Neural cell (in vitro differentiated cells): Measurements from ENCODE around the gene MAGIX. TPM values are rescaled to one million over a fixed set of nuclear protein-coding genes. Genes with fewer than 3 reads are reported as not detected.

Experiments used
- H2AFZ ChIP-seq: fragments of 200-600, 300-800 bp; sonication (generic), shearing (Covaris generic); 2 replicates; pipeline ENCODE4 v1.6.0; 2014; ENCODE audit warnings: low read depth, mild to moderate bottlenecking, antibody characterized with exemption, low read length, moderate library complexity
- H3F3A ChIP-seq: fragments of 200-600 bp; shearing (Covaris generic); 2 replicates; pipeline ENCODE4 v1.6.1; 2016; ENCODE audit warnings: mild to moderate bottlenecking, moderate library complexity, mixed read lengths, antibody characterized with exemption, low read length; ENCODE audit not compliant: insufficient read depth, poor library complexity, severe bottlenecking
- H3K27ac ChIP-seq: fragments of 200-600, 300-800 bp; sonication (generic), shearing (Covaris generic); 2 replicates; pipeline ENCODE4 v1.5.1; 2014; ENCODE audit warnings: mild to moderate bottlenecking, low read length, moderate library complexity
- H3K27me3 ChIP-seq: fragments of 300-800, 200-600 bp; sonication (generic), shearing (Covaris generic); 2 replicates; pipeline ENCODE4 v1.6.0; 2014; ENCODE audit warnings: mild to moderate bottlenecking, low read depth, low read length, moderate library complexity; ENCODE audit not compliant: insufficient read depth
- H3K36me3 ChIP-seq: fragments of 300-800, 200-600 bp; sonication (generic), shearing (Covaris generic); 2 replicates; pipeline ENCODE4 v1.5.1; 2014; ENCODE audit warnings: mild to moderate bottlenecking, antibody characterized with exemption, low read length, moderate library complexity; ENCODE audit not compliant: insufficient read depth
- H3K4me2 ChIP-seq: fragments of 300-800, 200-600 bp; sonication (generic), shearing (Covaris generic); 2 replicates; pipeline ENCODE4 v1.6.0; 2014; ENCODE audit warnings: mild to moderate bottlenecking, low read length
- H3K4me3 ChIP-seq: fragments of 300-800, 200-600 bp; sonication (generic), shearing (Covaris generic); 2 replicates; pipeline ENCODE4 v1.5.1; 2014; ENCODE audit warnings: mild to moderate bottlenecking, low read length, moderate library complexity
- H3K79me2 ChIP-seq: fragments of 200-600 bp; shearing (Covaris generic); replicated peaks from 2 replicates; pipeline ENCODE4 v1.6.0; 2014; ENCODE audit warnings: mild to moderate bottlenecking, low read length, moderate library complexity; ENCODE audit not compliant: insufficient read depth
- H3K9ac ChIP-seq: fragments of 300-800, 200-600 bp; sonication (generic), shearing (Covaris generic); 2 replicates; pipeline ENCODE4 v1.6.1; 2016; ENCODE audit warnings: mild to moderate bottlenecking, low read length, mixed read lengths
- H3K9me2 ChIP-seq: fragments of 200-600 bp; shearing (Covaris generic); 2 replicates; pipeline ENCODE4 v1.6.1; 2016; ENCODE audit warnings: mild to moderate bottlenecking, low read length, mixed read lengths; ENCODE audit not compliant: insufficient read depth
- H3K9me3 ChIP-seq: fragments of 200-600, 300-800 bp; sonication (generic), shearing (Covaris generic); 2 replicates; pipeline ENCODE4 v1.6.1; 2016; ENCODE audit warnings: mild to moderate bottlenecking, mixed run types, low read length, moderate library complexity, mixed read lengths
- H4K20me1 ChIP-seq: fragments of 200-600 bp; shearing (Covaris generic); 2 replicates; pipeline ENCODE4 v1.6.1; 2016; ENCODE audit warnings: mild to moderate bottlenecking, mixed run types; ENCODE audit not compliant: insufficient read depth
- EP300 ChIP-seq: fragments of 450-650 bp; conservative IDR thresholded peaks from 2 replicates; pipeline ENCODE4 v1.6.1; 2014; ENCODE audit warnings: antibody characterized with exemption, mild to moderate bottlenecking, moderate library complexity; ENCODE audit not compliant: poor library complexity, severe bottlenecking
- EZH2 ChIP-seq: fragments of 200-600, 300-800 bp; shearing (Covaris generic), sonication (generic); IDR thresholded peaks from 2 replicates; pipeline ENCODE4 v1.6.1; 2014; ENCODE audit warnings: antibody characterized with exemption, low read length, borderline replicate concordance, mild to moderate bottlenecking; ENCODE audit not compliant: insufficient read depth, poor library complexity, severe bottlenecking
- MXI1 ChIP-seq: fragments of 450-650 bp; conservative IDR thresholded peaks from 2 replicates; pipeline ENCODE4 v1.6.1; 2014; ENCODE audit warnings: antibody characterized with exemption, mild to moderate bottlenecking; ENCODE audit not compliant: poor library complexity, severe bottlenecking
- POLR2AphosphoS5 ChIP-seq: IDR thresholded peaks from 2 replicates; pipeline ENCODE4 v1.6.1; 2012
- RAD21 ChIP-seq: fragments of 450-650 bp; conservative IDR thresholded peaks from 2 replicates; pipeline ENCODE4 v1.6.1; 2014; ENCODE audit warnings: antibody characterized with exemption, mild to moderate bottlenecking, moderate library complexity
- SMC3 ChIP-seq: fragments of 450-650 bp; conservative IDR thresholded peaks from 2 replicates; pipeline ENCODE4 v1.6.1; 2014; ENCODE audit warnings: antibody characterized with exemption, mild to moderate bottlenecking, moderate library complexity; ENCODE audit not compliant: poor library complexity
- TAF1 ChIP-seq: IDR thresholded peaks from 2 replicates; pipeline ENCODE4 v1.6.1; 2012; ENCODE audit warnings: low read depth
- polyA plus RNA-seq: library from polyadenylated mRNA; depleted of rRNA; stranded (reverse); fragments of >200 nt; gene quantifications from 2 replicates; pipeline ENCODE4 v1.2.3, GENCODE V29; 2014
- TF ChIP-seq, protein P1 (sequence below): fragments of 450-650 bp; IDR thresholded peaks from 2 replicates; pipeline ENCODE4 v1.5.1; 2014; ENCODE audit warnings: antibody characterized with exemption, mild to moderate bottlenecking, moderate library complexity; ENCODE audit not compliant: poor library complexity, severe bottlenecking
- TF ChIP-seq, protein P2 (sequence below): IDR thresholded peaks from 2 replicates; pipeline ENCODE4 v1.6.1; 2012; ENCODE audit warnings: borderline replicate concordance

MAGIX gene
- polyA plus RNA-seq, 1 donor from 2014 or later = 4.2 TPM

DNA sequence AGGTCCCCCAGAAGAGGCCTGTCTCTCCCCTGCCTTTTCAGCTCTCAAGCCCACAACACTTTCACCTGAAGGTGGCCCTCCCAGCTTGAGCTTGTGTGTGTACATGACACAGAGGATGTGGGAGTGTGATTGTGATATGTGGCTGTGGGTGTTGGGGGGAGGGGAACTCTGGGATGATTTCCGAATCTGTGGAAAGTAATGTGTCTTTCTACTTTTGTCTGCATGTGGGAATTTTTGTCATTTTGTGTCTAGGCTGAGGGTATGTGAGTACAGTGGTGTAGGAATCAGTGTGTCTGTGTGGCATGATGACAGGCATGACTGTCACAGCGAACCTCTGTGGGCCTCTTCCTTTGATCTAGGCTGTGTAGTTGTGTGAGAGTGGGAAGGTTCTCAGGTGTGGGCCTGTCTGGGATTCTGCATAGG, 31.0 kb downstream of the MAGIX start (continued):
- TF ChIP-seq, protein P1, sequence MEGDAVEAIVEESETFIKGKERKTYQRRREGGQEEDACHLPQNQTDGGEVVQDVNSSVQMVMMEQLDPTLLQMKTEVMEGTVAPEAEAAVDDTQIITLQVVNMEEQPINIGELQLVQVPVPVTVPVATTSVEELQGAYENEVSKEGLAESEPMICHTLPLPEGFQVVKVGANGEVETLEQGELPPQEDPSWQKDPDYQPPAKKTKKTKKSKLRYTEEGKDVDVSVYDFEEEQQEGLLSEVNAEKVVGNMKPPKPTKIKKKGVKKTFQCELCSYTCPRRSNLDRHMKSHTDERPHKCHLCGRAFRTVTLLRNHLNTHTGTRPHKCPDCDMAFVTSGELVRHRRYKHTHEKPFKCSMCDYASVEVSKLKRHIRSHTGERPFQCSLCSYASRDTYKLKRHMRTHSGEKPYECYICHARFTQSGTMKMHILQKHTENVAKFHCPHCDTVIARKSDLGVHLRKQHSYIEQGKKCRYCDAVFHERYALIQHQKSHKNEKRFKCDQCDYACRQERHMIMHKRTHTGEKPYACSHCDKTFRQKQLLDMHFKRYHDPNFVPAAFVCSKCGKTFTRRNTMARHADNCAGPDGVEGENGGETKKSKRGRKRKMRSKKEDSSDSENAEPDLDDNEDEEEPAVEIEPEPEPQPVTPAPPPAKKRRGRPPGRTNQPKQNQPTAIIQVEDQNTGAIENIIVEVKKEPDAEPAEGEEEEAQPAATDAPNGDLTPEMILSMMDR = no peak
- TF ChIP-seq MXI1 (no peak), EZH2 (no peak)

DNA sequence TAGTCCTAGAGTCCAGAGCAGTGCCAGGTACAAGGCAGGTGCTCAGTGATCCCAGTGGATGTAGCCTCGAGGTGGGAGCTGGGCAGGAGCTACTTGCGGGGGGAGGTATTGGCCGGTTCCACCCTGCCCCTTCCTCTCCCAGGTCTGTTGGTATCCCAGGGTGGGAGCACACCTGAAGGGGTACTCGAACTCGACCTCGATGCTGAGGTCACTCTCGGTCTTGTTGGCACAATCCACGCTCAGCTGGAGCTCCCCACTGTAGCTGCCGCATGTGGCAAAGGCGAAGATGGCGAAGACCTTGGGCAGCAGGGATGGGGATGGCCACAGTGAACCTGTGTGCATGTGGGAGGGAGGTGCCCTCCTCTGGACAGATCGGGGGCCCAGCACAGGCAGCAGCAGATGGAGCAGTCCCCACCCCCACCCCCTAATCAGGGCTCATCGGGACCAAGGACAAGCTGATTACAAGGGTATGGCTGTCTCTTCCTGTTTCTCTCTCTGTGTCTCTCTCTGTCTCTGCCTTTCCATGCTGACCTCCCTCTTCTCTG, 35.1 kb downstream of the MAGIX start:
- Histone ChIP-seq H3K79me2 (peaks cover 9% of the 10 kb centered on the region), H3K4me2 (peak overlapping the region; percentile 35), H3K4me3 (peak overlapping the region; percentile 81), H3K36me3 (no peaks in the 10 kb centered on the region), H3K9me3 (no peaks in the 10 kb centered on the region), H4K20me1 (no peaks in the 10 kb centered on the region), H3K27me3 (no peaks in the 10 kb centered on the region), H3K9me2 (no peaks in the 10 kb centered on the region), H2AFZ (no peak overlapping the region), H3F3A (no peaks in the 10 kb centered on the region), H3K27ac (no peak overlapping the region), H3K9ac (peak overlapping the region; percentile 93)
- TF ChIP-seq, protein P2, sequence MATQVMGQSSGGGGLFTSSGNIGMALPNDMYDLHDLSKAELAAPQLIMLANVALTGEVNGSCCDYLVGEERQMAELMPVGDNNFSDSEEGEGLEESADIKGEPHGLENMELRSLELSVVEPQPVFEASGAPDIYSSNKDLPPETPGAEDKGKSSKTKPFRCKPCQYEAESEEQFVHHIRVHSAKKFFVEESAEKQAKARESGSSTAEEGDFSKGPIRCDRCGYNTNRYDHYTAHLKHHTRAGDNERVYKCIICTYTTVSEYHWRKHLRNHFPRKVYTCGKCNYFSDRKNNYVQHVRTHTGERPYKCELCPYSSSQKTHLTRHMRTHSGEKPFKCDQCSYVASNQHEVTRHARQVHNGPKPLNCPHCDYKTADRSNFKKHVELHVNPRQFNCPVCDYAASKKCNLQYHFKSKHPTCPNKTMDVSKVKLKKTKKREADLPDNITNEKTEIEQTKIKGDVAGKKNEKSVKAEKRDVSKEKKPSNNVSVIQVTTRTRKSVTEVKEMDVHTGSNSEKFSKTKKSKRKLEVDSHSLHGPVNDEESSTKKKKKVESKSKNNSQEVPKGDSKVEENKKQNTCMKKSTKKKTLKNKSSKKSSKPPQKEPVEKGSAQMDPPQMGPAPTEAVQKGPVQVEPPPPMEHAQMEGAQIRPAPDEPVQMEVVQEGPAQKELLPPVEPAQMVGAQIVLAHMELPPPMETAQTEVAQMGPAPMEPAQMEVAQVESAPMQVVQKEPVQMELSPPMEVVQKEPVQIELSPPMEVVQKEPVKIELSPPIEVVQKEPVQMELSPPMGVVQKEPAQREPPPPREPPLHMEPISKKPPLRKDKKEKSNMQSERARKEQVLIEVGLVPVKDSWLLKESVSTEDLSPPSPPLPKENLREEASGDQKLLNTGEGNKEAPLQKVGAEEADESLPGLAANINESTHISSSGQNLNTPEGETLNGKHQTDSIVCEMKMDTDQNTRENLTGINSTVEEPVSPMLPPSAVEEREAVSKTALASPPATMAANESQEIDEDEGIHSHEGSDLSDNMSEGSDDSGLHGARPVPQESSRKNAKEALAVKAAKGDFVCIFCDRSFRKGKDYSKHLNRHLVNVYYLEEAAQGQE = no peak
- TF ChIP-seq TAF1 (no peak), EP300 (no peak), MXI1 (no peak), RAD21 (no peak), POLR2AphosphoS5 (no peak), SMC3 (no peak)
- TF ChIP-seq, protein P1 = no peak
